ENCODE data around the gene MN1.
A peak's percentile ranks its signal among the peaks of the same experiment; 100 is the strongest.

Gene MN1

DNA sequence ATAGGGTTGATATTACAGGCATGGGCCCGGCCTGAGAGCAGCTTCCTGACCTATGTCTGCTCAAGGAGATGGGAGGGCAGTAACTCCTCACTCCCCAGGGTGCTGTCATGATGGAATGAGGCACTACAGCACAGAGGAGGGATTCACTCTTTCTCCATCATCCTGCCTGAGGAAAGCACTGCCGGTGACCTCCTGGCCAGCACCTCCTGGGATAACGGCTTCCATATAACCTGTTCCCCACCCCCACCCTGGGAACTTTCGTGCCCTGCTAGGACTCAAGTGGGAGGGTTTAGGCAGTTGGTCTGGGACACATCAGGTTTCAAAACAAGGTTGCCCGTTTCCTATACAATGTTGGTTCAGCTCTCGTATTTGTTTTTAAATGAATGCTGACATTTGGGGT, 42.7 kb upstream of the MN1 start:
- TF ChIP-seq, protein P1, sequence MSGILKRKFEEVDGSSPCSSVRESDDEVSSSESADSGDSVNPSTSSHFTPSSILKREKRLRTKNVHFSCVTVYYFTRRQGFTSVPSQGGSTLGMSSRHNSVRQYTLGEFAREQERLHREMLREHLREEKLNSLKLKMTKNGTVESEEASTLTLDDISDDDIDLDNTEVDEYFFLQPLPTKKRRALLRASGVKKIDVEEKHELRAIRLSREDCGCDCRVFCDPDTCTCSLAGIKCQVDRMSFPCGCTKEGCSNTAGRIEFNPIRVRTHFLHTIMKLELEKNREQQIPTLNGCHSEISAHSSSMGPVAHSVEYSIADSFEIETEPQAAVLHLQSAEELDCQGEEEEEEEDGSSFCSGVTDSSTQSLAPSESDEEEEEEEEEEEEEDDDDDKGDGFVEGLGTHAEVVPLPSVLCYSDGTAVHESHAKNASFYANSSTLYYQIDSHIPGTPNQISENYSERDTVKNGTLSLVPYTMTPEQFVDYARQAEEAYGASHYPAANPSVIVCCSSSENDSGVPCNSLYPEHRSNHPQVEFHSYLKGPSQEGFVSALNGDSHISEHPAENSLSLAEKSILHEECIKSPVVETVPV (CRISPR knock-in tag; IDR thresholded peaks at IDR 0.05): no peak
- no peak for TF ChIP-seq PPARA (CRISPR knock-in tag; IDR thresholded peaks at IDR 0.05; ENCODE audit: borderline replicate concordance)
- TF ChIP-seq ARNTL (CRISPR knock-in tag; IDR thresholded peaks at IDR 0.05; ENCODE audit: borderline replicate concordance, low read depth): no peak
- TF ChIP-seq GLIS3 (CRISPR knock-in tag; IDR thresholded peaks at IDR 0.05): no peak
- TF ChIP-seq ZC3H10 (CRISPR knock-in tag; IDR thresholded peaks at IDR 0.05): no peak
- TF ChIP-seq ESRRG (CRISPR knock-in tag; IDR thresholded peaks at IDR 0.05): no peak
- TF ChIP-seq CSDC2 (CRISPR knock-in tag; IDR thresholded peaks at IDR 0.05): no peak
- TF ChIP-seq ZFP30 (CRISPR knock-in tag; IDR thresholded peaks at IDR 0.05): no peak
- TF ChIP-seq TOX (CRISPR knock-in tag; IDR thresholded peaks at IDR 0.05; ENCODE audit: borderline replicate concordance): no peak
- no peak for TF ChIP-seq ISL1 (CRISPR knock-in tag; IDR thresholded peaks at IDR 0.05)
- TF ChIP-seq ZFP3 (CRISPR knock-in tag; IDR thresholded peaks at IDR 0.05): no peak
- TF ChIP-seq, protein P2, sequence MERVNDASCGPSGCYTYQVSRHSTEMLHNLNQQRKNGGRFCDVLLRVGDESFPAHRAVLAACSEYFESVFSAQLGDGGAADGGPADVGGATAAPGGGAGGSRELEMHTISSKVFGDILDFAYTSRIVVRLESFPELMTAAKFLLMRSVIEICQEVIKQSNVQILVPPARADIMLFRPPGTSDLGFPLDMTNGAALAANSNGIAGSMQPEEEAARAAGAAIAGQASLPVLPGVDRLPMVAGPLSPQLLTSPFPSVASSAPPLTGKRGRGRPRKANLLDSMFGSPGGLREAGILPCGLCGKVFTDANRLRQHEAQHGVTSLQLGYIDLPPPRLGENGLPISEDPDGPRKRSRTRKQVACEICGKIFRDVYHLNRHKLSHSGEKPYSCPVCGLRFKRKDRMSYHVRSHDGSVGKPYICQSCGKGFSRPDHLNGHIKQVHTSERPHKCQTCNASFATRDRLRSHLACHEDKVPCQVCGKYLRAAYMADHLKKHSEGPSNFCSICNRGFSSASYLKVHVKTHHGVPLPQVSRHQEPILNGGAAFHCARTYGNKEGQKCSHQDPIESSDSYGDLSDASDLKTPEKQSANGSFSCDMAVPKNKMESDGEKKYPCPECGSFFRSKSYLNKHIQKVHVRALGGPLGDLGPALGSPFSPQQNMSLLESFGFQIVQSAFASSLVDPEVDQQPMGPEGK (CRISPR knock-in tag; IDR thresholded peaks at IDR 0.05; ENCODE audit: borderline replicate concordance): no peak
- no peak for TF ChIP-seq BACH2 (CRISPR knock-in tag; IDR thresholded peaks at IDR 0.05; ENCODE audit: borderline replicate concordance)
- TF ChIP-seq, protein P3, sequence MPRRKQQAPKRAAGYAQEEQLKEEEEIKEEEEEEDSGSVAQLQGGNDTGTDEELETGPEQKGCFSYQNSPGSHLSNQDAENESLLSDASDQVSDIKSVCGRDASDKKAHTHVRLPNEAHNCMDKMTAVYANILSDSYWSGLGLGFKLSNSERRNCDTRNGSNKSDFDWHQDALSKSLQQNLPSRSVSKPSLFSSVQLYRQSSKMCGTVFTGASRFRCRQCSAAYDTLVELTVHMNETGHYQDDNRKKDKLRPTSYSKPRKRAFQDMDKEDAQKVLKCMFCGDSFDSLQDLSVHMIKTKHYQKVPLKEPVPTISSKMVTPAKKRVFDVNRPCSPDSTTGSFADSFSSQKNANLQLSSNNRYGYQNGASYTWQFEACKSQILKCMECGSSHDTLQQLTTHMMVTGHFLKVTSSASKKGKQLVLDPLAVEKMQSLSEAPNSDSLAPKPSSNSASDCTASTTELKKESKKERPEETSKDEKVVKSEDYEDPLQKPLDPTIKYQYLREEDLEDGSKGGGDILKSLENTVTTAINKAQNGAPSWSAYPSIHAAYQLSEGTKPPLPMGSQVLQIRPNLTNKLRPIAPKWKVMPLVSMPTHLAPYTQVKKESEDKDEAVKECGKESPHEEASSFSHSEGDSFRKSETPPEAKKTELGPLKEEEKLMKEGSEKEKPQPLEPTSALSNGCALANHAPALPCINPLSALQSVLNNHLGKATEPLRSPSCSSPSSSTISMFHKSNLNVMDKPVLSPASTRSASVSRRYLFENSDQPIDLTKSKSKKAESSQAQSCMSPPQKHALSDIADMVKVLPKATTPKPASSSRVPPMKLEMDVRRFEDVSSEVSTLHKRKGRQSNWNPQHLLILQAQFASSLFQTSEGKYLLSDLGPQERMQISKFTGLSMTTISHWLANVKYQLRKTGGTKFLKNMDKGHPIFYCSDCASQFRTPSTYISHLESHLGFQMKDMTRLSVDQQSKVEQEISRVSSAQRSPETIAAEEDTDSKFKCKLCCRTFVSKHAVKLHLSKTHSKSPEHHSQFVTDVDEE (CRISPR knock-in tag; IDR thresholded peaks at IDR 0.05): no peak
- no peak for TF ChIP-seq ZNF70 (CRISPR knock-in tag; IDR thresholded peaks at IDR 0.05)
- no peak for ATAC-seq

DNA sequence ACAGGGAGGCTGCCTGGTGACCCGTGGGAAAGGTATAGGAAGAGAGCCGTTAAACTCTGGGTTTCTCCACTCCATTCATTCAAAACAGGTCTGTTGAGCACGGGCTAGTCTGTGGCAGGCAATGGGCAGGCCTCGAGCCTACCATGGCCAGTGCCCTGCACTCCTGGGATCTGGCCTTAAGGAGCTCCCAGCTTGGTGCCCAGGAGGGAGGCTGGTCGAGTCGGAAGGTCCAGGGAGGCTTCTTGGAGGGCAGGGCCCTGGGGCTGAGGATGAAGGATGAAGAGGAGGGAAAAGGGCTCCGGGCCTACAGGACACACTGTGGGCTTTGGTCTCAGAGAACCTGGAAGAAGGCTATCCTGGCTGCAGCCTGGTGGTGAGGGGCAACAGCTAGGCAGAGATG, 41.9 kb upstream of the MN1 start:
- ATAC-seq: peak; percentile 22
- TF ChIP-seq, protein P2 (CRISPR knock-in tag; IDR thresholded peaks at IDR 0.05; ENCODE audit: borderline replicate concordance): no peak
- TF ChIP-seq TOX (CRISPR knock-in tag; IDR thresholded peaks at IDR 0.05; ENCODE audit: borderline replicate concordance) (no peak), TCF4 (CRISPR knock-in tag; IDR thresholded peaks at IDR 0.05; ENCODE audit: borderline replicate concordance) (no peak), SNAI2 (CRISPR knock-in tag; IDR thresholded peaks at IDR 0.05) (no peak), ESRRG (CRISPR knock-in tag; IDR thresholded peaks at IDR 0.05) (no peak), CSDC2 (CRISPR knock-in tag; IDR thresholded peaks at IDR 0.05) (no peak), ARNTL (CRISPR knock-in tag; IDR thresholded peaks at IDR 0.05; ENCODE audit: borderline replicate concordance, low read depth) (no peak), ISL1 (CRISPR knock-in tag; IDR thresholded peaks at IDR 0.05) (no peak), ZNF8 (CRISPR knock-in tag; IDR thresholded peaks at IDR 0.05) (no peak), ZC3H10 (CRISPR knock-in tag; IDR thresholded peaks at IDR 0.05) (no peak), PPARA (CRISPR knock-in tag; IDR thresholded peaks at IDR 0.05; ENCODE audit: borderline replicate concordance) (no peak), GLIS3 (CRISPR knock-in tag; IDR thresholded peaks at IDR 0.05) (no peak), ZNF565 (CRISPR knock-in tag; conservative IDR thresholded peaks at IDR 0.05; ENCODE audit: low read depth) (no peak)
- TF ChIP-seq, protein P3 (CRISPR knock-in tag; IDR thresholded peaks at IDR 0.05): no peak
- TF ChIP-seq, protein P1 (CRISPR knock-in tag; IDR thresholded peaks at IDR 0.05): no peak

Measured in SK-N-SH treated with all-trans-retinoic acid at 6 μM for 48 hours (cell line).